ENCODE results near the gene ZBTB7B. TPM values are rescaled to one million over a fixed set of nuclear protein-coding genes. Genes with fewer than 3 reads are reported as not detected.
A peak's percentile ranks its signal among the peaks of the same experiment; 100 is the strongest.

Gene ZBTB7B
- total RNA-seq, 1 donor from 2014 or later = 77.6 TPM

DNA sequence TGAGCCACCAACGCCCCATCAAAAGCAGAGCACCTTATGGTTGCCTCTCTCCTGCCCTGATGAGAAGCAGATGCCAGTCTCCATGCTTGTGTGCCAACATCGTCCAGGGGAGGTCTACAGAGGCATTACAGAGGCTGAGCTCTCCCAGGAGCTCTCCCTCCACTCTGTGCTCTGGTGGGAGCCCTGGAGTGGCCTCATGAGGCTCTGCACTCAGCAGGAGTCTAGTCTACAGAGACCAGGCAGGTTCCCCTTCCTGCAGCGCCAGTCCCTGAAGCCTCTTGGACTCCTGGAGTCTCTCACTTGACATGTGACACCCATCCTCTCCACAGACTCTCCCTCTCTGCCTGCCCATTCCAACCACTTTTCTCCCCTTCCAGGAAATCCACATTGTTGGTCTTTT lies 34.4 kb downstream of the ZBTB7B start:
- no peaks in the 10 kb centered on the region for H3K27me3 ChIP-seq
- no peak for TF ChIP-seq POLR2A (IDR thresholded peaks at IDR 0.05)
- TF ChIP-seq, protein P1, sequence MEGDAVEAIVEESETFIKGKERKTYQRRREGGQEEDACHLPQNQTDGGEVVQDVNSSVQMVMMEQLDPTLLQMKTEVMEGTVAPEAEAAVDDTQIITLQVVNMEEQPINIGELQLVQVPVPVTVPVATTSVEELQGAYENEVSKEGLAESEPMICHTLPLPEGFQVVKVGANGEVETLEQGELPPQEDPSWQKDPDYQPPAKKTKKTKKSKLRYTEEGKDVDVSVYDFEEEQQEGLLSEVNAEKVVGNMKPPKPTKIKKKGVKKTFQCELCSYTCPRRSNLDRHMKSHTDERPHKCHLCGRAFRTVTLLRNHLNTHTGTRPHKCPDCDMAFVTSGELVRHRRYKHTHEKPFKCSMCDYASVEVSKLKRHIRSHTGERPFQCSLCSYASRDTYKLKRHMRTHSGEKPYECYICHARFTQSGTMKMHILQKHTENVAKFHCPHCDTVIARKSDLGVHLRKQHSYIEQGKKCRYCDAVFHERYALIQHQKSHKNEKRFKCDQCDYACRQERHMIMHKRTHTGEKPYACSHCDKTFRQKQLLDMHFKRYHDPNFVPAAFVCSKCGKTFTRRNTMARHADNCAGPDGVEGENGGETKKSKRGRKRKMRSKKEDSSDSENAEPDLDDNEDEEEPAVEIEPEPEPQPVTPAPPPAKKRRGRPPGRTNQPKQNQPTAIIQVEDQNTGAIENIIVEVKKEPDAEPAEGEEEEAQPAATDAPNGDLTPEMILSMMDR (IDR thresholded peaks at IDR 0.05) = no peak
- TF ChIP-seq POLR2AphosphoS5 (IDR thresholded peaks at IDR 0.05; ENCODE audit: insufficient read depth in 1 of 2, low read depth in 1 of 2) = no peak
- peak overlapping the region; percentile 76 for H3K27ac ChIP-seq
- H3K4me3 ChIP-seq = no peak overlapping the region
- H3K4me1 ChIP-seq = peaks cover 30% of the 10 kb centered on the region
- H3K9me3 ChIP-seq = no peaks in the 10 kb centered on the region
- intact Hi-C loops (cut with DNase I) = no loop called here
- DNase-seq (ENCODE audit: extremely low spot score in 2 of 2) = no peak
- H3K36me3 ChIP-seq = no peaks in the 10 kb centered on the region

DNA sequence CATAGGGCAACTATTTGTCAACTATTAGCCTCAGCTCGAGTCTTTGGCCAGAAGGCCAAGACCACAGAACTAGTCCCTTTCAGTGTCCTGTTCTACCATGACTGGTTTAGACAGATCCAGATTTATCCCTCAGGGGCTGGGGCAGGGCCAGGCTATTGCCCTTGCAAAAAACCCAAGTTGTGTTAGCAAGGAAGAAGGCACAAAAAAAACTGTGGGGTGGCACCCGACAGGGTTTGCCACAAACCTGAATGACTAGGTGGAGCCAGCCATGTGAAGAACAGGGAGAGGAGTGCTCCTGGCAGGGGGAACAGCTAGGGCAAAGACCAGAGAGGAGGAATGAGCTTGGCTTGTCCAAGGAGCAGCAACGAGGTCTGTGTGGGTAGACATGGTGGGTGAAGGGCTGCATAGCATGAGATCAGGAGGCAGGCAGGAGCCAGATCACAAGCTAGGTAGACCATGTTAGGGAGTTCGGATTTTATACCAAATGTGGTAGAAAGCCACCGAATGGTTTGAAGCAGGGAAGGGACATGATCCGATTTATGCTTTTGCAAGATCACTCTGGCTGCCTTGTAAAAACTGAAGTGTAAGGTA lies 35.3 kb downstream of the ZBTB7B start:
- intact Hi-C loops (cut with DNase I) = no loop called here
- H3K27ac ChIP-seq = peak overlapping the region; percentile 76

DNA sequence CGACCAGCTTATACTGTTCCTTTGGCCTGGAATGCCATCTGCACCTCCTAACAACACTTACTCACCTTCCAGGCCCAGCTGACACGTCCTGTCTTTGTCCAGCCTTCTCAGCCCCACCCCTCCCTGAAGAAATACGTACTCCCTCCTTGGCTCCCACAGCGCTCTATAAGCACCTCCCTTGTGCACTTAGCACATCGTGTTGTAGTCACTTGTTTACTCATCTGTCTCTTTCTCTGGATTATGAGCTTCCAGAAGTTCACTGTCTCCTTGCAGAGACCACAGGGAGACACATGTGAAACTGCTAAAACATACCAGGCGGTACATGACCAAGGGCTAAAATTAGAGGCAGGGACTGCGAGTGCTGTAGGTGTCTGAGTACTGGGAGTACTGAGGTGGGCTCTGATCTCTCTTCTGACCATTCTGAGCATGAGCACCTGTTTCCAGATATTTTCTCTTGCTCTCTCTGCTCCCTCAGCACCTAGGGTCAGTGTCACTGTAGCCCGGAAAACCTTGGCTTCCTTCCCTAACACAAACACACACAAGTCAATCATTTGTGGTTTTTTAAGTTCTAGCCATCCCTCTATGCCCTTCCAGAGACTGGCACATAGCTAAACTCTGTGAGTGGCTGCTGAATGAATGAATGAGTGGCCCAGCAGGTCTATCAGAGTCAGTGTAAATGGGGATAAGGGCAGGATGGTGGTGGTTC lies 36.2 kb downstream of the ZBTB7B start:
- no peak for DNase-seq (ENCODE audit: extremely low spot score in 2 of 2)
- intact Hi-C loops (cut with DNase I) = no loop called here
- H3K4me1 ChIP-seq = peaks cover 30% of the 10 kb centered on the region
- TF ChIP-seq POLR2AphosphoS5 (IDR thresholded peaks at IDR 0.05; ENCODE audit: insufficient read depth in 1 of 2, low read depth in 1 of 2) (peak in 1 of 2 donors; percentile 70), POLR2A (IDR thresholded peaks at IDR 0.05) (no peak)
- TF ChIP-seq, protein P1 (IDR thresholded peaks at IDR 0.05) = no peak
- no peaks in the 10 kb centered on the region for H3K27me3 ChIP-seq
- H3K9me3 ChIP-seq = no peaks in the 10 kb centered on the region
- H3K27ac ChIP-seq = peak overlapping the region; percentile 79
- H3K36me3 ChIP-seq = no peaks in the 10 kb centered on the region
- H3K4me3 ChIP-seq = no peak overlapping the region

More for the DNA sequence above, 35.3 kb downstream of the ZBTB7B start:
- Histone ChIP-seq H3K27me3 (no peaks in the 10 kb centered on the region), H3K4me3 (no peak overlapping the region), H3K4me1 (peaks cover 30% of the 10 kb centered on the region), H3K36me3 (no peaks in the 10 kb centered on the region), H3K9me3 (no peaks in the 10 kb centered on the region)
- TF ChIP-seq, protein P1 (IDR thresholded peaks at IDR 0.05) = no peak
- TF ChIP-seq POLR2AphosphoS5 (IDR thresholded peaks at IDR 0.05; ENCODE audit: insufficient read depth in 1 of 2, low read depth in 1 of 2) = peak in 1 of 2 donors; percentile 25
- no peak for TF ChIP-seq POLR2A (IDR thresholded peaks at IDR 0.05)
- no peak for DNase-seq (ENCODE audit: extremely low spot score in 2 of 2)

DNA sequence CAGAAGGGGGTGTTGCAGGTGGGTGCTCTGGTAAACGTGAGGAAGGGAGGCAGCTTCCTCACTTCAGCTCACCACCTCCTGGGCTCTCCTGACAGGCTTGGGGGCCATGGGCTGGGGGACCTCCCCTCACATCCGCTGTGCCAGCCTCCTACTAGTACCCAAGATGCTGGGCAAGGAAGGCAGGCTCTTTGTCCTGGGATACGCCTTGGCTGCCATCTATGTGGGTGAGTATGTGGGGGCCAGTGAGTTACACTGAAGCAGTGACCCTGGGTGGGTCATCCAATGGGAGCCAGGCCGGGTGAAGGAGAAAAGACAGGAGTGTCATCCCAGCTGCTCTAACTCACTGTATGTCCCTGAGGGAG lies 36.7 kb downstream of the ZBTB7B start:
- Histone ChIP-seq H3K9me3 (no peaks in the 10 kb centered on the region), H3K4me1 (peaks cover 28% of the 10 kb centered on the region), H3K27me3 (no peaks in the 10 kb centered on the region), H3K27ac (peak overlapping the region; percentile 79), H3K4me3 (no peak overlapping the region), H3K36me3 (no peaks in the 10 kb centered on the region)
- TF ChIP-seq POLR2AphosphoS5 (IDR thresholded peaks at IDR 0.05; ENCODE audit: insufficient read depth in 1 of 2, low read depth in 1 of 2) (no peak), POLR2A (IDR thresholded peaks at IDR 0.05) (no peak)
- TF ChIP-seq, protein P1 (IDR thresholded peaks at IDR 0.05) = no peak
- intact Hi-C loops (cut with DNase I) = no loop called here
- DNase-seq (ENCODE audit: extremely low spot score in 2 of 2) = no peak
